Measurements from ENCODE around the gene RALBP1. TPM values are rescaled to one million over a fixed set of nuclear protein-coding genes. Genes with fewer than 3 reads are reported as not detected.
"Not testable (repeated sequence)": the region's sequence is repeated elsewhere in the genome, so short reads cannot be mapped to it uniquely, and the experiment has no call there.

RALBP1 gene
- total RNA-seq, 1 donor from 2014 or later: 44.5 TPM

GRCh38 chr18:9475643-9476591 lies 604 bp downstream of the RALBP1 start:
- Mint-ChIP-seq H3K27me3 (no peaks in the 10 kb centered on the region), H3K4me3 (peak overlapping the region; percentile 87), H3K36me3 (peaks cover 21% of the 10 kb centered on the region), H3K27ac (peak overlapping the region; percentile 97), H3K4me1 (ENCODE audit: unreplicated experiment) (peaks cover 20% of the 10 kb centered on the region), H3K9me3 (no peaks in the 10 kb centered on the region)
- TF ChIP-seq CTCF (conservative IDR thresholded peaks at IDR 0.05): no peak
- no peak for DNase-seq (ENCODE audit: extremely low spot score, unreplicated experiment)

GRCh38 chr18:9476949-9477348 lies 1.6 kb downstream of the RALBP1 start:
- peak overlapping the region; percentile 85 for H3K27ac Mint-ChIP-seq
- H3K36me3 Mint-ChIP-seq: peaks cover 29% of the 10 kb centered on the region
- not testable (repeated sequence) for DNase-seq (ENCODE audit: extremely low spot score, unreplicated experiment); H3K9me3 Mint-ChIP-seq; H3K27me3 Mint-ChIP-seq
- H3K4me3 Mint-ChIP-seq: peak overlapping the region; percentile 87
- peaks cover 20% of the 10 kb centered on the region for H3K4me1 Mint-ChIP-seq (ENCODE audit: unreplicated experiment)

- peak overlapping the region; percentile 87 for H3K4me3 Mint-ChIP-seq
- H3K36me3 Mint-ChIP-seq: peaks cover 30% of the 10 kb centered on the region
- H3K27me3 Mint-ChIP-seq: no peaks in the 10 kb centered on the region
- TF ChIP-seq CTCF (conservative IDR thresholded peaks at IDR 0.05): no peak
- peak overlapping the region; percentile 1 for H3K27ac Mint-ChIP-seq
- no peaks in the 10 kb centered on the region for H3K9me3 Mint-ChIP-seq
- H3K4me1 Mint-ChIP-seq (ENCODE audit: unreplicated experiment): peaks cover 20% of the 10 kb centered on the region
- DNase-seq (ENCODE audit: extremely low spot score, unreplicated experiment): no peak
These were observed 2.2 kb downstream of the RALBP1 start for GRCh38 chr18:9477509-9477908.

- Mint-ChIP-seq H3K4me1 (ENCODE audit: unreplicated experiment) (peaks cover 20% of the 10 kb centered on the region), H3K4me3 (no peak overlapping the region), H3K27ac (no peak overlapping the region), H3K9me3 (no peaks in the 10 kb centered on the region), H3K36me3 (peaks cover 39% of the 10 kb centered on the region), H3K27me3 (no peaks in the 10 kb centered on the region)
- no peak for TF ChIP-seq CTCF (conservative IDR thresholded peaks at IDR 0.05)
- no peak for DNase-seq (ENCODE audit: extremely low spot score, unreplicated experiment)
These were observed 3.2 kb downstream of the RALBP1 start for GRCh38 chr18:9478545-9478944.

- H3K27ac Mint-ChIP-seq: no peak overlapping the region
- H3K36me3 Mint-ChIP-seq: peaks cover 40% of the 10 kb centered on the region
These were observed 7.5 kb downstream of the RALBP1 start for GRCh38 chr18:9482790-9483189.

More at GRCh38 chr18:9482790-9483189, 7.5 kb downstream of the RALBP1 start:
- no peak overlapping the region for H3K4me3 Mint-ChIP-seq
- peaks cover under 1% of the 10 kb centered on the region for H3K4me1 Mint-ChIP-seq (ENCODE audit: unreplicated experiment)
- DNase-seq (ENCODE audit: extremely low spot score, unreplicated experiment): no peak
- no peak for TF ChIP-seq CTCF (conservative IDR thresholded peaks at IDR 0.05)
- H3K27me3 Mint-ChIP-seq: no peaks in the 10 kb centered on the region
- peaks cover 4% of the 10 kb centered on the region for H3K9me3 Mint-ChIP-seq
